VCaP (cell line): ENCODE results near the gene HMCN1.

Experiments used
- H3K27ac ChIP-seq: fragments of 450-650 bp; 2 replicates; pipeline ENCODE4 v1.5.1; 2017
- CTCF ChIP-seq: fragments of 450-650 bp; conservative IDR thresholded peaks from 2 replicates; pipeline ENCODE4 v1.5.1; 2017; ENCODE audit warnings: mild to moderate bottlenecking, moderate library complexity

Gene HMCN1

DNA sequence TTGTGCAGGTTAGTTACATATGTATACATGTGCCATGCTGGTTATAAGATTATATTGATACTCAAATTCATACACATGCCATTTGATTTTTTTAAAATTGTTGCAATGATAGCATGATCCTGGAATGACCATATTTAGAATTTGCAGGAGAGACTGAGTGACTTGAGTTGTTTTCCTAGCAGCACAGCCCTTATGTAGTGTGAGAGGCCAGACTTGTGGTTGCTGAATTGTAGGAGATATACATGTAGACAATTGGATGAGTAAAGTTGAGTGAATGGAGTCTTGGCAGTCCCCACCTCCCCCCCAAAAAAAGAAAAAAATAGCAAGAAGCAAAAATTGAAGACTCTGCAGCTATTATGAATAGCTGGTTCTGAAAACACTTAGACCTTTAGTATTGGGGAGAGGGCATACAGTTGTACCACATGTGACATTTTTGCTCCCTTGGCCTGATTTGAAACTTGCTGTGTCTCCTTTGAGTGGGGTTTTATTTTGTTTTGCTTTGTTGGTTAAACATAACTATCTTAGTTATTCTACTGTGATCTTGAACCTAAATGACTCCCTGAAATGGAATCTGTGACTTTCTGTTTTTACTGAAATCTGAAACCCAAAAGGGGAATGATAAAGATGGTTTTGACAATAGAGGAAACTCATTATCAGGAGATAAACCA lies 280.3 kb downstream of the HMCN1 start:
- no peak for TF ChIP-seq CTCF
- H3K27ac ChIP-seq, result no peak overlapping the region

- no peak for TF ChIP-seq CTCF
- no peak overlapping the region for H3K27ac ChIP-seq
Observed at GRCh38 chr1:186016856-186017255, 282.7 kb downstream of the HMCN1 start.

GRCh38 chr1:186022184-186022583 lies 288.0 kb downstream of the HMCN1 start:
- no peak for TF ChIP-seq CTCF
- H3K27ac ChIP-seq, result no peak overlapping the region

- no peak for TF ChIP-seq CTCF
- H3K27ac ChIP-seq, result no peak overlapping the region
Observed at GRCh38 chr1:186026946-186027345, 292.8 kb downstream of the HMCN1 start.

DNA sequence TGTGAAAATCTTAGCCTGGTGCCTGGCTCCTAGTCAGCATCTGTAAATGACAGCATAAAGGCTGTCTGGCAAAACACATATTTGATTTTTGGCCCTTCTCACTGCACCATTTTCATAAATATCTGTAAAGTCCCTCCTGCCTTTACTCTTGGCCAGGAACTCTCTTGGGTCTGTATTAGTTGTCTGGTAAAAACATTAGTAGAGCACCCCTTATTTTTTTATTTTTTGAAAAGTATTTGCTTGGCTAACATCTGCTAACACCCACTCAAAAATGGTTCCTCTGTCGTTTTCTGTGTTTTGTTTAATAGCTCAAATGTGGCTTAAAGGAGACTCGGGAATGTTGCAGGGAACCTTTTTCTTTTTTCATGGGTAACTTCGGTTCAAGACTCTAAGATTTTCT lies 293.4 kb downstream of the HMCN1 start:
- no peak overlapping the region for H3K27ac ChIP-seq
- TF ChIP-seq CTCF, result no peak

- no peak for TF ChIP-seq CTCF
- no peak overlapping the region for H3K27ac ChIP-seq
Observed at GRCh38 chr1:186030453-186030852, 296.3 kb downstream of the HMCN1 start.

DNA sequence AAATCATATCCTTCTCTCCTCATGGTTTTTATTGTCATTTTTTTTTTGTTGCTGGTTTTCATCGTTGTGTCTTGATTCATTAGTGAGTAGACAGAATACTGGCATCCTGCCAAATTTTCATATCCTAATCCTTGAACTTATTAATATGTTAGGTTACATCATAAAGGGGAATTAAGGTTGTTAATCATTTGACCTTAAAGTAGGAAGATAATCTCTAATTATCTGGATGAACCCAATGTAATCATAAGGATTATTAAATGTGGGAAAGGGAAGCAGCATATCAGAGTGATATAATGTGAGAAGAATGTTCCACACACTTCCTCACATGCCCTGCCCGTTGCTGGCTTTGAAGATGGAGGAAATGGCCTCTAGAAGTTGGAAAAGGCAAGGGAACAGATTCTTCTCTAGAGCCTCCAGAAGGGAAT lies 299.7 kb downstream of the HMCN1 start:
- no peak overlapping the region for H3K27ac ChIP-seq
- no peak for TF ChIP-seq CTCF
